Measurements from ENCODE around the gene TMEM72.

GRCh38 chr10:44874166-44874565 lies 37.0 kb upstream of the TMEM72 start:
- TF ChIP-seq CTCF (IDR thresholded peaks at IDR 0.05), result no peak
- TF ChIP-seq EP300 (IDR thresholded peaks at IDR 0.05), result no peak
- TF ChIP-seq POLR2AphosphoS5 (IDR thresholded peaks at IDR 0.05), result no peak

Data from upper lobe of left lung (tissue), 4 donors.